ENCODE results near the gene VMP1. TPM values are rescaled to one million over a fixed set of nuclear protein-coding genes. Genes with fewer than 3 reads are reported as not detected.

Gene VMP1
- 202 TPM for polyA plus RNA-seq (2013, experiment 1 of 2; ENCODE audit: insufficient read length)
- 253 TPM for polyA plus RNA-seq (2013, experiment 2 of 2; ENCODE audit: insufficient read length)

GRCh38 chr17:59707149-59707970 is at the start of gene VMP1, which contains the start of gene PTRH2:
VMP1 (plus strand) TSS chr17:59707654; CDS start chr17:59731447, 23,793 bp downstream.
PTRH2 (minus strand) TSS chr17:59707430; CDS start chr17:59697978, 9,452 bp downstream.
- DNase-seq, result peak; percentile 100

DNA sequence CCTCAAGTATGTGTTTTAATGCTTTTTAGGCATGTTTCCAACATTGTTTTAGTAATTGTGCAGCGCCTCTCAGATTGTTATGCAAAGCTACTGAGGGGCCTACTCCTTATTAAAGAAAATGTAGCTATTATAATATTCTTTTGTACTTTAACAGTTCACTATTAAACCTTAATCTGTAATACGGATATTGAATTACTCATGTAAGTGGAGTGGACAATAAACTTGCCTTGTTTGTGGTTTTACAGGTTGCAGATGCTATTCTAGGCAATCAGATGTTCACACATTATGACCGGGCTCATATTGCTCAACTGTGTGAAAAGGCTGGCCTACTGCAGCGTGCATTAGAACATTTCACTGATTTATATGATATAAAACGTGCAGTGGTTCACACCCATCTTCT is 41.2 kb upstream of the VMP1 start:
- DNase-seq, result no peak

GRCh38 chr17:59668816-59669215 is 38.6 kb upstream of the VMP1 start:
- peak; percentile 94 for DNase-seq

DNA sequence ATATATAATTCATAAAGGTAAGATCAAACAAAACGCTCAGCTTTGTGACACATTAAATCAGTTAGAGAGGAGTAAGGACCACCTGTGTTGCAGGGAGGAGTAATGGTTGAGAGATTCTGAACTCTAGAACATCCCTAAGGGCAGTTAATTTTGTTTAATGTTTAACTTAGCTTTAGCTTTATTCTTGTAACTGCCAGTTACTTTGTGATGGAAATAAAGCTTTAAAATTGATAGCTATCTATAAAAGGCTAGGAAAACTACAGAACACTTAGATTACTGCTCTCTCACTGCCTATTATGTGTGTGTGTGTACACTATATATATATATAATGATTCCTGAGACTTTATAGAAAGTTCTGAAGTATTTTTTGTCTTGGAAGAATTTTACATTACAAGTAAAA is 38.0 kb upstream of the VMP1 start:
- no peak for DNase-seq

DNA sequence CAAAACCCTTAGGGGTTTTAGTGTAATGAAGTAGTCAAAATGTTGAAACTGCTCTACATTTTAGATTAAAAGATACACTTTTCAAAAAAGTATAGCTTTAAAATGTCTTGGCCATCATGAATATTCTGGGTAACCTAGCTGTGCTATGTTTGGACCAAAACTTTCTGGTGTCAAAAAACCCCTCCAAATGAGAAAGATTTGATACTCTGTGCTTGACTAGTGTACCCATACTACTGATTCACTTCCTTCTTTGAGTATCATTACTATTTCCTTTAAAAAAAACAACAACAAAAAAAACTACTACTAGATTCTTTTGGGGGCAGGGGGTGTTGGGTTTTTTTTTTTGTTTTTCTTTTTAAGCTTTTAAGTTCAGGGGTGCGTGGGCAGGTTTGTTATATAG is 37.5 kb upstream of the VMP1 start:
- DNase-seq, result no peak

DNA sequence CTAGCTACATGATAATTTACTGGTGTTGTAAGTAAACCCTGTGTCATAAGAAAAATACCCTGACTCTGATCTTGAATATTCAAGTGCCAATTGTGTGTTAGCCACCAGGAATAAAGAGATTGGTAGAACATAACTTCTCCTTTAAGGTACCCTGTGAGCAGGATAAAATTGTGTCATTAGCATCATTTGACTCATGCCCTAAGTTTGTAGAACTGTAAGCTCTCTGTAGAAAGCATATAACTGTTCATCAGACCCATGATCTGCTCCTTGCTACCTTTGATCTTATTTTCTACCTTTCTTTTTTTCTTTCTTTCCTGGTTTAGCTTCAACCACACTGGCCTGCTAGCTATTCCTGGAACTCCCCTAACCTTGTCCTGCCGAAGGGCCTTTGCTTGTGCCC is 36.1 kb upstream of the VMP1 start:
- no peak for DNase-seq

GRCh38 chr17:59675231-59675630 is 32.2 kb upstream of the VMP1 start:
- DNase-seq, result no peak

DNA sequence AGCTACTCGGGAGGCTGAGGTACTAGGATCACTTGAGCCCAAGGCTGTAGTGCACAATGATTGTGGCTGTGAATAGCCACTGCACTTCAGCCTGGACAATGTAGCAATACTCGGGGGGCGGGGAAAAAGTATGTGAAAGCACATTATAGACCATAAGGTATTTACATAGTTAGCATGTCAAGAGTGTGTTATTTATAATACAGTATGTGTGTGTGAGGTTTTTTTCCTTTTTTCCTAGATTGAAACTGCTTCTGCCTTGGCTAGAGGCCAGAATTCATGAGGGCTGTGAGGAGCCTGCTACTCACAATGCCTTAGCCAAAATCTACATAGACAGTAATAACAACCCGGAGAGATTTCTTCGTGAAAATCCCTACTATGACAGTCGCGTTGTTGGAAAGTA is 30.7 kb upstream of the VMP1 start:
- peak; percentile 22 for DNase-seq

- no peak for DNase-seq
Measured at GRCh38 chr17:59678918-59679317, 28.5 kb upstream of the VMP1 start.

- DNase-seq, result peak; percentile 74
Measured at GRCh38 chr17:59680314-59680713, 27.1 kb upstream of the VMP1 start.

- DNase-seq, result no peak
Measured at GRCh38 chr17:59683283-59683682, 24.2 kb upstream of the VMP1 start.

DNA sequence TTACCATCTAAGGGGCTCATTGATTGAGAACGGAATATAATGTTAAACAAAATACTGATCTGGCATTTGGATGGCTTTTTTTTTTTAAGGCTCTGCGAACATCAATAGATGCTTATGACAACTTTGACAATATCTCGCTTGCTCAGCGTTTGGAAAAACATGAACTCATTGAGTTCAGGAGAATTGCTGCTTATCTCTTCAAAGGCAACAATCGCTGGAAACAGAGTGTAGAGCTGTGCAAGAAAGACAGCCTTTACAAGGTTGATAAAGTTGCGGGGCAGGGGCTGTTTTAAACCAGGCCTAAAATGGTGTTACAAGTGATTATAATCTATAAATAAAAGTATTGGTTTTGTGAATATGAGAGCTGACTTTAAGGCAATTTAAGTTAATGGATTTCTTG is 22.5 kb upstream of the VMP1 start:
- DNase-seq, result no peak

DNA sequence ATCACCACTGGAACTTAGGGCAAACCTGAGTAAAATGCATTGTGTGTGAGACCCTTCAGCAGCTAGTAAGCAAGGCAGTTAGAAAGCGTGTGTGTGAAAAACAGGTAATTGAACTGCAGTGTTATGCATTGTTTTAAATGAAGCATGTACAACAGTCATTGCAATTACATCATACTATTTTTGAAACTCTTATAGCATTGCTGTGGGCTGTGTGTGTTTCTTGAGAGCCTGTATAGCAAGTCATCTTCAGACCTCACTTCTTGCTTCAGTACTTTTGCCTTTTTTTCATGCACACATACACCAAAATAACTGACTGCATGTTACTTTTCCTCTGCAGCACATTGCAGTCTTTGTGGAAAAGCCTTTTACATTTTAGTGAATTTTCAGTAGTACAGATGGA is 19.4 kb upstream of the VMP1 start:
- DNase-seq, result no peak

- DNase-seq, result no peak
Measured at GRCh38 chr17:59688496-59688895, 19.0 kb upstream of the VMP1 start.

DNA sequence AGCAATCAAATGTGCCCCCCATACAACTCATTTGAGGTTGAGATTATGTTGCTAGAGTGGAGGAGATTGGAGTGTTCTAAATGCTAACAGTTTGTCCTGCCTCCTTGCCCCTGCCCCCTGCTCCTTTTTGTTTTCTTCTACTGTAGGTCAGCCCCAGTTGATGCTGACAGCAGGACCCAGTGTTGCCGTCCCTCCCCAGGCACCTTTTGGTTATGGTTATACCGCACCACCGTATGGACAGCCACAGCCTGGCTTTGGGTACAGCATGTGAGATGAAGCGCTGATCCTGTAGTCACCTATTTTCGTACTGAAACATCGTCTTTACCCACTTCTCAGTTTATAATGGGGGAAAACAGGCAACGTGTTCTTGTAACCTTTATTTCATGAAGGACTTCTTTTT is 13.9 kb upstream of the VMP1 start:
- DNase-seq, result no peak

DNA sequence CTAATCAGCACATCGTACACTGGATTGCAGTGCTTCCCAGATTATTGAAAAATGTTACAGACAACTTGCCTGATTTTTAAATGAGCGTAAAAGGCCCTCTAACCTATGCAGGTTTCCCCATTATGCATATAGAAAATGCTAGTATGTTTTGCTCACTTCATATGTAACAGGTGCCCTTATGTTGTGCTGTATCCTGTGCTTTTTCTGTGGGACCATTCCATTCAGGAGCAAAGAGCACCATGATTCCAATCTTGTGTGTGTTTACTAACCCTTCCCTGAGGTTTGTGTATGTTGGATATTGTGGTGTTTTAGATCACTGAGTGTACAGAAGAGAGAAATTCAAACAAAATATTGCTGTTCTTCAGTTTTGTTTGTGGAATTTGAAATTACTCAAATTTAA is 13.1 kb upstream of the VMP1 start:
- no peak for DNase-seq

DNA sequence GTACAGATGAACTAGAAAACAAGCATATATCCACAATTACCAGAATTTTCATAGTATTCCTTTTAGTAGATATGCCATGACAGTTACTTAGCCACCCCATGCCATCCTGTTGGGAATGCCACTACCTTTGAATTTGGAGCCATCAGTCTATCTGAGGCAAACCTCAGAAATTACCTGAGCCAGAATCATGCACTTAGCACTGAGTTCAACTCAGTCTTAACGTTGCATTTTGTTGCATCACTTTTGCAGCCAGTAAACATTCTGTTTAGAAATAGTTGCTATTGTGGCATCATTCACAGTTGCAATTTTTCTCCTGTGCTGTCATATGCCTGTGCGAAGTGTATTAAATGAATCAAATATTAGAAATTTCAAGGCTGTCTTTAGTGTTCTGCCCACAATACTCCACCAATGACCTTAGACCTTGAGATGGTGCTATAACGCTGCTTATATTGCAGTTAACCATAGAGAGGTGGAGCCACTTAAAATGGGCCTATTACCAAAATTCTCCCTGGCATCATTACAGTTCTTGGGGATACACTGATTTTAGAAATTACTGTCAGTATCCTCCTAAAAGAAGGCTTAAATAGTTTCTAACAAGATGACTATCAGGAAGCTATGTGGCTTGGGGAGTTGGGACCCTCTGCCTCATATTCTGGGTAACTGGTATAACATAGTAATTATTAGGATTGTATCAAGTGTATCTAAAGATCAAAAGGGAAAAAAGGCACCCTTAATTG is 11.3 kb upstream of the VMP1 start:
- DNase-seq, result no peak

DNA sequence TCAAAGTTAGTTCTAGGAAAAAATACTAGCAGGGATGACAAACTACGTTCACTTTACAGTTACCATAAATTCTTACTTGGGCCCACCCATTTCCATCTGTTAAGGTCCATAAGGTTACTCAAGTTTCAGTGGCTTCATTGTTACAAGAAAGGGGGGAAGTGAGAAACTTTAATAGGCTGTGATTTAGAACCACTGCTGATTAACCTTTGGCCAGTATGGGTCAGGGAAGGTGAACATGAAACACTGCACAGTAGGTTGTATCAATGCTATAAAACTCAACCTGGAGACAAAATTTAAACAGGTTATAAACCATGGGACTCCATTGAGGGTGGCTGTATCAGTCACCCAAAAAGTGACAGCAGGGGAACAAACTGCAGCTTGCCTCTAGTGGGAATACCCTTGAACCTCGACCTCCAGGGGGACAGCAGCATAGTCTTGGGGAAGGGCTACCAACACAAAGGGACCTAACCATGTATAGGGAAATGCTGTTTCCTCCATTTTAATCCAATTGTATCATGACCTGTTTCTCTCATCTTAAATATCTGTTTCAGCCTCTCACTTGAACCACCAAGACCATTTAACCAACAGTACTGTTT is 10.7 kb upstream of the VMP1 start:
- DNase-seq, result no peak

DNA sequence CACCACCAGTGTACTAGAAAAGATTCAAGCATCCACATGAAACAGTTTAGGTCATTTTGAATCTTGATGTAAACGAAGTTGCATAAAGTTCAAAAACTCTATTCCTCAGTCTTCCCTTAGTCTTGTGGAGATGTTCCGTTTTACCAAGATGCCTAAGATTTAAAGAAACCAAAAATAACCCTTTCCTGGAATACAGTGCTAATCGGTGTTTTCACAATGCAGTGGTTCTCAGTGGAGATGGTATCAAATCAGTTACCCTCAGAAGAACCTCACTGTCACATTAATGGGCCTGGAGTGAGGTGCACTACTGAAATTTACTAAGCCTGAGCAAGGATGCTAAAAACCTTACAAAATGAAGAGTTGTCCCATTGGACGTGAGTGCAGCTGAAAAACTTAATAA is 9.3 kb upstream of the VMP1 start:
- no peak for DNase-seq

DNA sequence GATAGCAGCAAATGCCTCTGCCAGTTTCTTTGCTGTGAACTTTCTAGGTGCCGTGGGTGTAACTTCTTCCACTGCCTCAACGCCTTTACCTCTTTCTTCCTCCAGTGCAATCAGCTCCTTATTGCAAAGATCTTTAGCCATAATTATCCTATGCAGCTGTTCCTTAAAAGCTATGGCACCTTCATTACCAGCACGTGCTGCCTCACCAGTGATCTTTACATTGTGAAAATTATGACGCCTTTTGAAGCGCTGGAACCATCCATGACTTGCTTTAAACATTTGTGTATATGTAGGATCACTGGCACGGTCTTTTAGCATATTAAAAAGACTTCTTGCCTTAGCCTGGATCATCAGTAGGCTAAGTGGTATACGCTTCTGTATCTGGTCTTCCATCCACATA is 8.2 kb upstream of the VMP1 start:
- DNase-seq, result no peak

GRCh38 chr17:59699786-59700185 is 7.7 kb upstream of the VMP1 start:
- DNase-seq, result no peak

DNA sequence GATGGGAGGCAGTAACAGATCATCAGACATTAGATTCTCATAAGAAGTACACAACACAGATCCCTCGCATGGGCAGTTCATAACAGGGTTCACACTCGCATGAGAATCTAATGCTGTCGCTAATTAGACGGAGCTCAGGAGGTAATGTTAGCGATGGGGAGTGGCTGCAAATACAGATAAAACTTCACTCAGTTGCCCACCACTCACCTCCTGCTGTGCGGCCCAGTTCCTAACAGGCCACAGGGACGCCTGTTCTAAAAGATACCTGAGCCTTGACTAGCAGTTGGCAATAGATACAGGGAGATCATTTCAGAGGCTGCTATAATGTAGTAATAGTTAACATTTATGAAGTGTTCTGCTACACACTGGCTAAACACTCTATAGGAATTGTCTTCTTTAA is 5.2 kb upstream of the VMP1 start:
- no peak for DNase-seq

DNA sequence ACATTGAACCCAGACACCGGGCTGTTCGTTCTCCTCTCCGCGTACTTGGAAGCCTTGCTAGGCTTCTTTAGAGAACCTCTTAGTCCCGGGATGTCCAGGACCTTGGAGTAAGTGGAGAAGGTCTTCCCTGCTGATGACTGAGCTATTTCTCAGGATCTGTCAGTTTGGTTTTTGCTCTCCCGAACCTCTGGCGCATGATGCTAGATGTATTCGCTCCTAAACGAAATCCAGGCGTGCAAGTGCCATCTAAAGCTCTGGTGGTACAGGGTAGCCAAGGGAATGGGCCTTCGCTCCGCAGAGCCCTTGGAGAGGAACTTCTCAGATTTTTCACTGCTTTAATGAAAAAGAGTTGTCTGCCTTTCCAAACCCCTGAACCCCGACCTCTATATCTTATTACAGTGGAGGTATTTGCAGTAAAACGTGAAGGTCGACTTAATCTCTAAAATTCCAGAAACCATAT is 547 bp downstream of the VMP1 start:
- no peak for DNase-seq

Data from fibroblast of skin of back (primary cell).